Dermis blood vessel endothelial cell (primary cell): ENCODE results near the gene AP2B1. TPM values are rescaled to one million over a fixed set of nuclear protein-coding genes. Genes with fewer than 3 reads are reported as not detected.
A peak's percentile ranks its signal among the peaks of the same experiment; 100 is the strongest.
"Not testable (repeated sequence)": the region's sequence is repeated elsewhere in the genome, so short reads cannot be mapped to it uniquely, and the experiment has no call there.

Source experiments
- DNase-seq: peaks from one replicate; pipeline ENCODE4 v3.0.0; 2010
- total RNA-seq: library from RNA; depleted of rRNA; stranded (reverse); fragments of >200 nt; gene quantifications from 2 replicates; pipeline ENCODE4 v1.2.3, GENCODE V29; 2014

AP2B1 gene
- total RNA-seq, 1 donor from 2014 or later, result 110 TPM

- DNase-seq, result peak; percentile 45
Measured at GRCh38 chr17:35577830-35578196, 9.3 kb upstream of the AP2B1 start.

DNA sequence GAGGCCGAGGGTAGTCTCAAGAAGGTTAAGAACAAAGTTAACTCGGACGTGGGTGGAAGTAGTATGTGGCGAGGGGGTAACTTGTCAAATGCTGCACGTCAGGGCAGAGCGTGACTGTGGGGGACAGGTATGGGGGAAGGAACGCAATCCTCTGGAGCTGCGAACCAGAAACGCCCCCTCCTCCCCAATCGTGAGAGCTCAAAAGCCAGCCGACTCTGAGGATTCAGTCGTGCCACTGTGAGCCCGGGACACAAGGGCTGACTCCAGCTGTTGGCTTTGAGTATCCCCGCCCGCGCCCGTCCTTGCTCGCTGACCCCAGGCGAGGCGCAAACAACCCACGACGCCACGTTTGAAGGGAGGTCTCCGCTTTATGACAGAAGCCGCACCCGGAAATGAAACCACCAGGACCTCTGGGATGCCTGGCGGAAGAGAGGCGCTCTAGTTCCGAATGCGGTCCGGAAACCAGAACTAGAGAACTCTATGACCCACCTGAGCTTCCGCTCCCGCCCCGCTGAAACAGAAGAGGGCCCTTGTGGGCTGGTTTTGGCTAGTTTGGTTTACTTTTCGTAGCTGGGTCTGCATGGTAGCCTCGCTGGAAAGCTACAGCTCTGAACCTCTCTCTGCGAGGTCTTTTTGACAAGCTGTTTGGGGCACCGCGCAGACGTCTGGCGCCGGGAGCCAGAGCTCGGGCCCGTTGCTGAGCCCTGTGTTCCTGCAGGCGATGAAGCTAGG lies 8.8 kb upstream of the AP2B1 start, which contains the start of gene PEX12:
Gene PEX12 (minus strand): TSS at position 375 of the 732 bp plus-strand sequence. CDS start 550 bp downstream, outside the sequence.
- peak; percentile 86 for DNase-seq

DNA sequence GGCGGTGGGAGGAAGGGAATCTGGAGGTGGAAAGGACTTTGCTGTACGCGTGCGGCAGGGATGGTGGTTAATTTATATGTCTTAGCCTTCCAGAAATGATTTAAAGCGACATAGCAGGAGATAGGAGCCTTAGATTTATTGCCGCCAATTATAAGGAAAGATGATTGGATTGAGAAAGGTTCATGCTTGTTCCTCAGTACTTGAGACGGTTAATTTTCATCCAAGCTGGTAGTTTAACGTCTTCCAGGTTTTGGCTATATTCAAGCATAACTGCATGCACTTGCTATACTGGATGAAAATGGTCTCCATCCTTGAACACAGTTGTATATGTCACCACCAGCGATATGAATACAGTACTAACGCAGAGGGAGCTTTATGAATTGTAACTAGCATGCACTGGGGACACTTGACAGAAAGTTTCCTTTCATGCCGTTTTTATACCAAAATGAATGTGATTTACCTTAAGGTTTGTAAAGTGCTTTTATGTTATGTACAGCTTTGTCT lies 8.1 kb upstream of the AP2B1 start:
- no peak for DNase-seq

- DNase-seq, result no peak
Measured at GRCh38 chr17:35584061-35584460, 3.1 kb upstream of the AP2B1 start.

GRCh38 chr17:35586569-35587073 lies 501 bp upstream of the AP2B1 start:
- no peak for DNase-seq

- peak; percentile 64 for DNase-seq
Measured at GRCh38 chr17:35588196-35588920, 1.2 kb downstream of the AP2B1 start.

- DNase-seq, result no peak
Measured at GRCh38 chr17:35596072-35596471, 8.9 kb downstream of the AP2B1 start.

DNA sequence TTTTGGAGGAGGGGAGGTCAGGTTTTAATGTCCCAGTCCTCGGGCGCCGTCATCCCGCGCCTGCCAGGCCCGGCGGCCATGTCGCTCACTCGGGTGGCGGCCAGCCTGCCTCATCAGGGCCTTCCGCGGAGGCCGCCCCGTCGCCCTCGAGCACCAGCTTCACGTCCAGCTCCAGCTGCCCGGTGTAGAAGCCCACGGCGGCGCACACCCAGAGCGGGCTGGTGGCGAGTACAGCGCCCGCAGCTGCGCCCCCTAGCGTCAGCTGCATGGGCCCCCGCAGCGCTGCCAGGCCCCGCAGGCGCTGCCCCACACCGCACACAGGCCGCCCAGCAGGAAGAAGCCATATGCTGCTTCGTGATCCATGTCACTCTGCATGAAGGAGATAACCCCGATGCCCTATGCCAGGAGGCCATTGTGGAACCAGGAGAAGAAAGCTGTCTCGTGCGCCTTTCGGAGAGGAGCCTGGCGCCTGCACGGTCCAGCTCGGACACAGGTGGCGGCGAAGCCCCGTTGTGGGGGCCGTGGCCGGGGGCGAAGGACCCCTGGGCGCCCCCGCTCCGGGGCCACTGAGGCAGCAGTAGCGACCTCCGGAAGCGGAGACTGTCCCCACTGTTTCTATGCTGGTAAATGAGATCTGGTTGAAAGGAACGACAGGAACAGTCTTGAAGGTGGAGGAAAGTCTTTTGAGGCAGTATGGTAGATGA lies 9.6 kb downstream of the AP2B1 start:
- DNase-seq, result no peak

DNA sequence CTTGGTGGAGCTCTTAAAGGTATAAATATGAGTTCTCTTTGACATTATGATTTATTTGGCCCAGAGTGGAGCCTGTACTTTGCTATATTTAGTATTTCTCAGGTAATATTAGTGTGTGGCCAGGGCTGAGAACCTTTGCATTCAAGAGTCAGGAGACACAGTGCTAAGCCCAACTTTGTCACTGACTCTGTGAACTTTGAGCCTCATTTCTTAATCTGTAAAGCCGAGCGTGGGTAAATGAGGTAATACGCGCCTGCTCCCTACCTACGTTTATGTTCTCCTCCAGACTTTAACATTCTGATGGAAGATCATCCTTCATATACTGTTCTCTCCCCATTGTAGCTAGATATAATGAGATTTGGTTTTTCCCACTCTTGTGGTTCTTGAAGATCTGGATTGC lies 10.5 kb downstream of the AP2B1 start:
- DNase-seq, result no peak

GRCh38 chr17:35603674-35604073 lies 16.6 kb downstream of the AP2B1 start:
- DNase-seq, result no peak

- no peak for DNase-seq
Measured at GRCh38 chr17:35605678-35606077, 18.6 kb downstream of the AP2B1 start.

DNA sequence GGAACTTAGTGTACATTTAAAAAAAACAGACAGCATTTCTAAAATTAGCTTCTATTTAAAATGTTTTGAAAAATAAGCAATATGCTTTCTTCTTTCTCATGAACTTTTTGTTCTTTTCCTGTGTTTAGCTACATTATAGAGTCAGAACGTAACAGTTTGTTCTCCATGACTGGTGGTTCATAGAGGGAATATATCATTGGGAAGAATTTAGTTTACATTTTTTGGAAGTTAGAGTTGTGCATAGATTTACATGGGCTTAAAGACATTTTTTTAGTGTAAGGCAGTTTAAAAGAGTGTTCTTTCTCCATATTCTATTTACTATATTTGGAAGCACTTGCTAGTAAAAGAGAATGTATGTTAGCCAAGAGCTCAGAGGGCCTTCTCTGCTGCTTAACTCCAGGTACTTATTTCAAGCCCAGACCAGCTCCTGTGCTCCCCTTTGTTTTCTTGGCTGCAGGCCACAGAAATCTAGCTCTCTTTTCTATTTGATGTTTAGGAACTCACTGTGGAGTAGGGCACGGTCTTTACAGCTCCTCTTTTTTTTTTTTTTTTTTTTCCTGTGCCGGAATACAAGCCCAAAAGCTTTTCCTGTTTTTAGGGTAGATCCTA lies 20.2 kb downstream of the AP2B1 start:
- no peak for DNase-seq

- no peak for DNase-seq
Measured at GRCh38 chr17:35609831-35610230, 22.7 kb downstream of the AP2B1 start.

GRCh38 chr17:35610746-35611145 lies 23.6 kb downstream of the AP2B1 start:
- not testable (repeated sequence) for DNase-seq

DNA sequence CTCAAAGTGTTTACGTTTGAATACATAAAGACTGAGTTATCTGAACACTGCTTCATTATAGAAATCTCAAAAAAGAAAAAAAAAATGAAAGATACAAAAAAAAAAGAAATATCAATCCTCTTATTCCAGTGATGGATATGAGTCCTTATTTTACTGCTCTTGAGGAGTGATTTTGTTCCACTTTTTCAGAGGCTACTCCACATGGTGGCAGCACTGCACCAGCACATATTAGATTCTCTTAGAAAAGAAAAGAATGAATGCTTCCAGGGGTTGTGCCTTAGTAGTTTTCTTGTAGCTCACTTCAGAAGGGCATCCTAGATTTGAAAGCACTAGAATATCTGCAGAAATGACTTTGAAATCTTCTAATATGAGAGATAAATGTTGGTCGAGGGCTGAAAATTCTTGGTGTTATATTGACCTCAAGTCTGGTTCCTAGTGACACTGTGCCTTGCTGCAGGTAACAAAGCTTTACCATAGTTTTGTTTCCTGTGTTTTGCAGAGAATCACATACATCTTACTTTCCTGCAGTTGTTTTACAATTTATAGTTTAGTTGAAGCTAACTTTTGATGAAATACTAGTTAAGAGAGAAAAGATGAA lies 25.9 kb downstream of the AP2B1 start:
- DNase-seq, result peak; percentile 78

GRCh38 chr17:35614810-35615209 lies 27.7 kb downstream of the AP2B1 start:
- DNase-seq, result no peak

DNA sequence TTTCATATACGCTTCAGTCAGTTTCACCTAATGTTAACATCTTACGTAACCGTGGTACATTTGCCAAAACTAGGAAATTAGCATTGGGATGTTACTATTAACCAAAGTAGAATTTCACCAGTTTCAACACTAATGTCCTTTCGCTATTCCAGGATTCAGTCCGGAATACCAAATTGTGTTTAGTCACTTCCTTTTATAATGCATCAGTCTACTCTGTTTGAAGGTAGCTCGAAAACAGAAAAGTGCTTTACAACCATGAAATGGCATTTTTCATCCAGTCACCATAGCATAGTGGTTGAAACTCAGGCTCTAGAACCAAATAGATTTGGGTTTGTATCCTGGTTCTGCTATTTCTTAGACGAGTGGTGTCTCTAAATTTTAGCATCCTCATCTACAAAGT lies 29.4 kb downstream of the AP2B1 start:
- DNase-seq, result peak; percentile 53

DNA sequence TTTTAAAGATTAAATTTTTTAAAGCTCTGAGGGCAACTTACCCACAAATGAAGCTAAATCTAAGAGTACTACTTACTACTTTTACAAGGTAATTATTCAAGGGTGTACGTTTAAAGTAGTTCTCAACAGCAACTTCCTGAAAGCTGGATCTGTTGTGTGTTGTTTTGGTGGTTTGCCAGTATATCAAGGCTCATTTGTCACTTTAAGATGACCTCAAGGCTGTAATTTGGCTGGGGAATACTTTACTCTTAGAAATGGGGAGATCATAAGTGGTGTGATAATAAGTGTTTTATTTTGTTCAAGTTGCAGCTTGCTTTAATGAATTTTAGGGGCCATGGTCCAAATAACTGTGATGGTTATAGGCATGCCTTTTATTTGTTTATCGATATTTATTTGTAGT lies 30.4 kb downstream of the AP2B1 start:
- peak; percentile 61 for DNase-seq

- DNase-seq, result no peak
Measured at GRCh38 chr17:35618628-35619027, 31.5 kb downstream of the AP2B1 start.

DNA sequence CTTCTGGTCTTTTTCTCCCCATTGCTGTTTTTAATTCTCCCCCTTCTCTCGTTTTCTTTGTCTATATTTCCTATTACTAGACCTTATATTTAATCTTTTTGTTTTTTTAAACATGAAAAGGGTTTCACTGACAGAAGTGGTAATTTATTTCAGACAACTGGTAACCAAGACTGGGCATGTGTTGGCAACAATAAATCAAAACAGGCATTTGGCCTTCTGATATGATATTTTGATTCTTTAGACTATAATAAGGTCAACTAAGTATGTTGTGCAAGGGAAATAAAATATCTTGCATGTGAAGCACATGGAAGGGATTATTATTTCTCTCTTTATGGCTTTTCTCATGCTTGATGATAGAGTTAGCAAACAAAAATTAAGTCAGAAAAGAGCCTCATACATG lies 34.6 kb downstream of the AP2B1 start:
- no peak for DNase-seq

DNA sequence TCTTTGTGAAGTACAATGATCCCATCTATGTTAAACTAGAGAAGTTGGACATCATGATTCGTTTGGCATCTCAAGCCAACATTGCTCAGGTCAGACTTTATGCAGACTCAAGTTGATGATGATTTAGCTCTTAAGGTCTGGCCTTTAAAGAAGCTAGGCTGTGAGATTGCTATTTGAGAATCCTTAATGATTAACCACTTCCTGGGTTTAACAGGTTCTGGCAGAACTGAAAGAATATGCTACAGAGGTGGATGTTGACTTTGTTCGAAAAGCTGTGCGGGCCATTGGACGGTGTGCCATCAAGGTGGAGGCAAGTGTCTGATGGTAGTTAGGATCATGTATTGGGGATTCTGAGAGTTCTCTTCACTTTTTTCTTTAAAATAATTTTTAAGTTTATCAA lies 40.3 kb downstream of the AP2B1 start:
- no peak for DNase-seq

GRCh38 chr17:35630530-35631148 lies 43.5 kb downstream of the AP2B1 start:
- peak; percentile 88 for DNase-seq
